ENCODE data around the gene SP140L.

DNA sequence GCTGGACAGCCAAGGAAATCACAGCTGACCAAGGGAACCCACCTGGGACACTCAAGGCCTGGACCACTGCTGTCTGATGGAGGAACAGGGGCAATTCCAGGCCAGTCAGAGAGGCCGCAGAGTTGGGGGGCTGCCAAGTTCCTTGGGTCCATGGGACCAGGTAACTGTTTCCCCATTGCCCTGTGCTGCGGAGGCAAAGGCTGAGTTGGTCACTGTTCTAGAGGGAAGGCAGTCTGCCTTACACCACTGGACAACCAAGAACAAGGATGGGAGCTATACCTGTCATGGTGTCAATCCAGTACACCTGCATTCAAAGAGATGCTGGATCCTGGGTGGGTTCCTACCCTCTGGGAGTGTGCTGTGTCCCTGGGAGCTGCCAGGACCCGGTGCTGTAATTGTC is 9.6 kb upstream of the SP140L start:
- TF ChIP-seq CHD1 (IDR thresholded peaks at IDR 0.05; ENCODE audit: low read depth, low read length) (no peak), POLR2AphosphoS5 (IDR thresholded peaks at IDR 0.05; ENCODE audit: low read depth, low read length) (no peak), RAD21 (IDR thresholded peaks at IDR 0.05 in 1 of 2, conservative IDR thresholded peaks at IDR 0.05 in 1 of 2; ENCODE audit: low read depth in 2 of 2, low read length in 2 of 2) (no peak), CEBPB (IDR thresholded peaks at IDR 0.05; ENCODE audit: low read depth, low read length) (no peak), TCF12 (IDR thresholded peaks at IDR 0.05; ENCODE audit: low read depth, low read length) (no peak), ATF2 (IDR thresholded peaks at IDR 0.05; ENCODE audit: low read length) (no peak), JUN (IDR thresholded peaks at IDR 0.05; ENCODE audit: low read depth, low read length) (no peak), CTCF (IDR thresholded peaks at IDR 0.05; ENCODE audit: control extremely low read depth in 1 of 3, insufficient read depth in 1 of 3, low read depth in 1 of 3, low read length in 3 of 3) (no peak)

Data from H1 (cell line).